HG03196 (cell line): ENCODE results near the gene PDCL2.
"Not testable (repeated sequence)": the region's sequence is repeated elsewhere in the genome, so short reads cannot be mapped to it uniquely, and the experiment has no call there.

Experiments
- ATAC-seq: cut with Tn5 transposase; IDR thresholded peaks from one replicate; pipeline ENCODE4 v1.9.1; 2021; ENCODE audit not compliant: unreplicated experiment

Gene PDCL2

DNA sequence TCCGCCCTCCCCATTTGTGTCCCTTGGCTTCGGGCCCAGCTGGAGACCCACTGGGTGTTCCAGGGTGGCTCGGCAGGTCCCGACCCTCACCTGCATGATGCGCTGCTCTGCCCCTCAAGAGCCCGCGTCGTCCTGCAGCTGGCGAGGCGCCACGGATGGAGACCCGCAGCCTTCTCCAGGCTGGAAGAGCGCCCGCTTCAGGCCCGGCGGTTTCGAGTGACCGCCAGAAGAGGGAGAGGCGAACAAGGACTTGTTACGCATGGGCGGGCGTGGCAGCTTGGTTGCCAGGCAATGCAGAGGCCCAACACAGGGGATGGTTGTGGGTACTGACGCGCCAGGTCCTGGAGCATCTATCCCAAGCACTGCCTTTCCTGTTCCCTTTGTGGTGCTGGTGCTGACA is at the start of gene PDCL2:
Gene PDCL2 (minus strand): TSS at position 232 of the 400 bp plus-strand sequence. CDS start 136 bp downstream, at position 96.
- ATAC-seq = no peak

- ATAC-seq = no peak
Measured at GRCh38 chr4:55637272-55637820, 45.3 kb upstream of the PDCL2 start.

DNA sequence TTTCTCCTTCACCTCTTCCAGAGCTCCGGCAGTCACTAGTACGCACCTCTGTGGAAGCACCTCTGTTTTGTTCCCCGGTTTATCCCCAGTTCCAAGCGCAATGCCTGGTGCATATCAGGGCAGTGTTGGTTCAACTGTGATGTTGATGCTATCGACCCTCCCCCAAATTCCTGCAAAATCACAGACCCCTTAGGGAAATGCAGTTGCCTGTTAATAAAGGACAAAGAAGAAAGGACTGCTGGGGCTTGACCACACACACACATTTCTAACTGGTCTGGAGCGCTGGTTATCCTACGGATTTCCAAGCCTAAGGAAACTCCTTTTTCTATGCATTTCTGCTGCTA is 44.6 kb upstream of the PDCL2 start:
- ATAC-seq = no peak

DNA sequence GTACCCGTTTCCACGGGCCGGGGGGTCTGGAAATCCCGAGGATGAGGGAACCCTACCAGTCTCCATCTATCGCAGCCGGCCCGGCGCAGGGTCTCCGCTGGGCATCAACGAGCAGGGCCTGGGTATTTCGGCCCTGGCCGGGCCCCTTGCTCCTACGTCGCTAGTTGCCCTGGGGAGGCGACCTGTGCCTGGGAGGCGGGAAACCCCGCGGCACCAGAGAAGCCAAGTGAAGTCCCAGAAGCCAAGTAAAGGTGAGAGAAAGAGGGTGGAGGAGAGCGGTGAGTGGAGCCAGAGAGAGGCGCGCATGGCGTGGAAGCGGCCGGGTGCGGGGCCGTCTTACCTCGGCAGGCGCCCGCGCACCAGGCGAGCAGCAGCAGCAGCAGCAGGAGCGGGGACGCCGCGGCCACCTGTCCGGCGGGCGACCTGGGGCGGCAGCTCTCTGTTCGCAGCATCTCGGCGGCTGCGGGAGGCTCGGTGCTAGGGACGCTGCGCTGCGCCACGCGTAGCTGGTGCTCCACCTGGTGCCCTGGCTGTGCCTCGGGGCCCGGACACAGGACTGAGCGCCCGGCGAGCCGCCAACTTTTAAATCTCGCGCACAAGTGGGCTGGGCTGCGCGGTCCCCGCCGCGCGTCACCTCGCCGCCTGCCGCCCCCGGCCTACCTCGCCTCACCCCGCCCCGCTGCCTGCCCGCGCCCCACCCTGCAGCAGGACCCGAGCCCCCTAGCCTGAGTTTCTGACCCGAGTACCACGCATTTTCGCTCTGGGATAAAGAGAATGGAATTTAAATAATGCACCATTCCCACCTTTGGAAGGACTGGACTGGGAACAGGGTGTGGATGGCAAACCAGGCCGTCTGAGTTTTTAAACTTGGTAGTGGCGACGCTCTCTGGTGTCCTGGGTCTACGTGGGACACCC is 44.0 kb upstream of the PDCL2 start, which contains the start of gene NMU:
Gene NMU (minus strand): TSS at position 558 of the 915 bp plus-strand sequence. CDS start 106 bp downstream, at position 452.
- ATAC-seq = no peak

- ATAC-seq = no peak
Measured at GRCh38 chr4:55635282-55635681, 43.2 kb upstream of the PDCL2 start.

DNA sequence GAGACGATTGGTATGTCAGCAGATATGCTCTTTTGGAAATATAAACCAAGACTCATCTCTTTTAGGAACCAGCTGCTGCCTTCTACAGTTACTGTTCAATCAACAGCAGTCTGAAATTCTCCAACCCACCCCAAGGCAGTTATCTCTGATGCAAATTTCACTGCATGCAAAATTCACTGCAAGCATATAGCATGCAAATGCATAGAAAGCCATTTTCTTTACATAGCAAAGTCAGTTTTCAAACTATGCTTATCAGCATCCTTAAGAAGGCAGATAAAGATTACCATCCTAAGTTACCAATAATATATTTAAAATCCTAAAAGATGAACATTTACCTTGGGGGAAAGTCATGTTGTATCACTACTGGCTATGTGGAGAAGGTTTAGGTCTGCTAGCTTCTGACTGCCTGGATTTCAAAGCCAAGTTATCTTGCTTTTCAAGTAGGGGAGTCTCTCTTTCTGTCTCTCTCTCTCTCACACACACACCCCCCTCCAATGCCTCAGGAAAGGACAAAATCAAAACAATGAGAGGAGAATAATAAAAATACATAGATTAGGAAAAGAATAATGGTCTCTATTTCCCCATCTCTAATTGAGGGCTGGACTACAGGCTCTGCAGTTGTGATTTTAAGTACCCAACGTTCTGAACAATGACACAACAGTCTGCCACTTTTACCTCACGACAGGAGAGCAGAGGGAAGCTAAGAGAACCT is 42.5 kb upstream of the PDCL2 start:
- ATAC-seq = no peak

DNA sequence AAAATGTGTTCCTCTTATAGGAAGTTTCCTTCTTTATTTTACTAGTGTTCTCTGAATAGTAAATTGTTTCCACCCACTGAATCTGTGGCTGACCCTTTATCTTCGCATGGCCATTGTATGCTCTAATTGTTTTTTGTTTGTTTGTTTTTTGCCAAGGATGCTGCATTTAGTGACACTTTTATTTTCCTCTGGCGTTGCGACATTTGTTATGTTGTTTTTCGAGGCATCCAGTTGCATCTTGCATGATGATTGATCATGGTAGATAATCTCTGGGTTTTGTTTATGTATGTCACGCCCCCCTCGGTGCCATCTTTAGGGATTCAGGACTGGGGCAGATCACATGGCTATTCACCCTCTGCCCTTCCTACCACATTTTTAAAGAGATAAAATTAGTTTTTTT is 41.9 kb upstream of the PDCL2 start:
- ATAC-seq = no peak

DNA sequence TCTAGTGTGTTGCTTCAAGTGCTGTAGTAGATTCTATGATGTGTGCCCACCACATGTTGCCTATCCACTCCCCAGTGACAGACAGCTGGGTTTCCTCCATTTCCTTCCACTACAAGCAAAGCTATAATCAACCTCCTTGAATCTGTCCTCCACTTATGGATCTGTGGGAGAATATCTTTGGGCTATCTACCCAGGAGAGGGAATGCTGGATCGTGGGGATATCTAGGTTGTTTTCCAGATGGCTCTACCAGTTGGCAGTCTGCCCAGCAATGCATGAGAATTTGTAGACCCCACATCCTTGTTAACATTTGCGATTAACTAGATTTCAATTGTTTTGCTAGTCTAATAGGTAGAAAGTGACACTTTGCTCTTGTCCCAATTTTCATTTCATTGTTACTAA is 33.8 kb upstream of the PDCL2 start:
- ATAC-seq = no peak

GRCh38 chr4:55624063-55624462 is 32.0 kb upstream of the PDCL2 start:
- not testable (repeated sequence) for ATAC-seq

- no peak for ATAC-seq
Measured at GRCh38 chr4:55618546-55619143, 26.6 kb upstream of the PDCL2 start.

GRCh38 chr4:55617587-55618197 is 25.6 kb upstream of the PDCL2 start:
- ATAC-seq = peak; percentile 80

DNA sequence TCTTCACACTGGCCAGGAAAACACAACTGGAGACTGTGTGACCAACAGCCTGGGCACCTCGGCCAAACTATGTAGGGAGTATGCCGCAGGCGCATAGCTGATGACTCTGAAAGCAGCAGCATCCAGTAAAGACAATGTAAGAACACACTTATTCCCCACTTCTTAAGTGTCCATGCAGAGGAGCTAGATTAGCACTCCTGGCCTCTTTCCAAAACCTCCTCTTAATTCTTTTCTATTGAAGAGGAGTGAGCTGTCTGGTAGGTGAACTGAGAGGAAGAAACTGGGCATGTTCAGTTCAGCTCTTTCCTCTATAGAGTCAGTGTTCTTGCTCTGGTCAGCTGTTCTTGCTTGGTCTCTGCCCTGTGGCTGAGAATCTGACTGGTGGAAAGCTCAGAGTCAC is 23.0 kb upstream of the PDCL2 start:
- no peak for ATAC-seq

- ATAC-seq = no peak
Measured at GRCh38 chr4:55613621-55614020, 21.6 kb upstream of the PDCL2 start.

GRCh38 chr4:55612341-55612740 is 20.3 kb upstream of the PDCL2 start:
- no peak for ATAC-seq

DNA sequence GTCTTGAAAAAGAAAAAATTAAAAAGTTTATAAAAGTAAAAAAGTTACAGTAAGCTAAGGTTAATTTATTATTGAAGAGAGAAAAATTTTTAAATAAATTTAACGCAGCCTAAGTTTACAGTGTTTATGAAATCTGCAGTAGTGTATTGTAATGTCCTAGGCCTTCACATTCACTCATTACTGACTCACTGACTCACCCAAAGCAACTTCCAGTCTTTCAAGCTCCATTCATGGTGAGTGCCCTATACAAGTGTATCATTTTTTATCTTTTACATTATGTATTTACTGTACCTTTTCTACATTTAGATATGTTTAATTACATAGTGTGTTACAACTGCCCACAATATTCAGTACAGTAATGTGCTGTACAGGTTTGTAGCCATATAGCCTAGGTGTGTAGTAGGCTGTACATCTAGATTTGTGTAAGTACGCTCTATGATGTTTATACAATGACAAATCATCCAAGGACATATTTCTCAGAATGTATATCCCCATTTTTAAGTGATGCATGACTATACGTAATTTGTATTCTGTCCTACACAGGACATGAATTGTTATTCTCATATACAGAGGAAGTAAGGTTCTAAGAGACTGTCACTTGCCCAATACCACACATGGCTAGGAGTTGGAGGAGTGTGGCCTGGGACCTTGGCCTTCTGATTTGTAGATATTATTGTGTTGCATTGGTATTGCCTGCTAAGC is 19.5 kb upstream of the PDCL2 start:
- no peak for ATAC-seq

GRCh38 chr4:55610381-55610780 is 18.3 kb upstream of the PDCL2 start:
- no peak for ATAC-seq

DNA sequence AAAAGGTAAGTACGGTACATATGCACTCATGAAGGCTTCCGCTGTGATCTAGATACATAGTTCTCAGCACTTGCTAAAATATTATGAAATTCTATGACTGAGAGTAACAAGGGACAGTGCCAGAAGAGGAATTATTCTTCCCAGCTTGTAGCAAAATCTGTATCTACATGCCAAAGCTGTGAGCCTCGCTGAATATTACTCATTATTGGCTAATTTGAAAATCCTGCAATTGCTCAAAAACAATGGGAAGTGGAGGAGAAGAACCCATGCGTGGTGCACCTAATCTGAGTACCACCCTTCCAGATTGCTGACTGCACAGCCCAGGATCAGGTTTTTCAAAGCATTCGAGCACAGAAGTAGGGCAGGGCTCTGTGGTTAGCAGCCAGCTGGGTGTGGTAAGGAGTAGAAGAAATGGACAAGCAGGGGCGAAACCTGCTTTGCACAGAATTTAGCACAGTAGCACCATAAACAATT is 17.4 kb upstream of the PDCL2 start:
- no peak for ATAC-seq

- no peak for ATAC-seq
Measured at GRCh38 chr4:55608591-55608990, 16.5 kb upstream of the PDCL2 start.

DNA sequence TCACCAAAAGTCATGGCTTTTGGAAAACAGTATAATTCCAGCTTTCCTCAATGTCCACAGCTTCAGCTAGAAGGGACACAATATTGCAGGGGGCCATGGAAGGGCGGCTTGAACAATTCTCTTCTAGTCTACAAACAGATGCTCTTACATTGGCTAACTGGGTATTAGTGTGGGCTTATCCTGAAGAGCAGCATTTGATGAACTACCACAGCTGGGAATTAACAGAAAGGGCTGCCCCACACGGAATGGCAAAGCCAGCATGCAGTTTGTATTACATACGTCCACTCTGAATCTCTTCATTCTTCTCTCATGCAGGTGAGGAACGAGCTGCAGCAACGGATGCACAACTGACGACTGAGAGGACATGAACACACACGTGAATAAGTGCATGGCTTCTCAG is 13.0 kb upstream of the PDCL2 start:
- no peak for ATAC-seq

DNA sequence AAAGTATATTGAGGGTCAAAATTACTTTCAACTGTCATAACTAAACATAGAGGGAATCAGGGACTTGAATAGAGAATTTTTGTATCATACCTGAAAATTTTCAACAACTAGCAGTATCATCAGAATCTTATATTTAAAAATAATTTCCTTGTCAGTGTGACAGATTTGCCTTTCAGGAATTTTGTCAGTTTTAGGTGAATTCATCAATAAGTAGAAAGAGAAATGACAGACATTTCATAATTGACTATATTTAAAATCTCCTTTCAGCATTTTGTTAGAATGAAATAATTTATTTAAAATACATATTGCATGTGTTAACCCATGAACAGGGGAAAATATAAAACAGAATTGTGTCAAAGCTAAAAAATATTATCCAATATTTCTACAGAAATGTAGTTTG is 8.6 kb upstream of the PDCL2 start:
- ATAC-seq = no peak
